Activated CD4-positive, alpha-beta T cell treated with anti-CD3 and anti-CD28 coated beads for 36 hours (primary cell): ENCODE measurements around the gene IRGQ. TPM values are rescaled to one million over a fixed set of nuclear protein-coding genes. Genes with fewer than 3 reads are reported as not detected.
"Not testable (repeated sequence)": the region's sequence is repeated elsewhere in the genome, so short reads cannot be mapped to it uniquely, and the experiment has no call there.

Experiments
- ATAC-seq: fragments of 200-7000 bp; cut with Tn5 transposase; one replicate; pipeline ENCODE4 v1.10.0; 2021; ENCODE audit warnings: mild to moderate bottlenecking, moderate library complexity
- CTCF ChIA-PET: fragments of 350-600 bp; sonication (Branson Sonifier 250); formaldehyde crosslinking; loops from one replicate; lab custom pipeline; 2021; ENCODE audit warnings: antibody characterized with exemption; lab: Charles Lee
- POLR2A ChIA-PET: fragments of 350-600 bp; sonication (Branson Sonifier 250); formaldehyde crosslinking; loops from one replicate; lab custom pipeline; 2021; ENCODE audit warnings: antibody characterized with exemption, inconsistent platforms; lab: Charles Lee
- DNase-seq: peaks from one replicate; pipeline ENCODE4 v3.0.0-alpha.2; 2020
- H3K27ac Mint-ChIP-seq: one replicate; pipeline ENCODE4 v1.8.0; 2021; ENCODE audit warnings: mixed read lengths
- H3K27me3 Mint-ChIP-seq: one replicate; pipeline ENCODE4 v1.8.0; 2021; ENCODE audit warnings: mixed read lengths
- H3K36me3 Mint-ChIP-seq: one replicate; pipeline ENCODE4 v1.8.0; 2021; ENCODE audit warnings: low read depth, mixed read lengths
- H3K4me1 Mint-ChIP-seq: one replicate; pipeline ENCODE4 v1.8.0; 2021; ENCODE audit warnings: mixed read lengths
- H3K4me3 Mint-ChIP-seq: one replicate; pipeline ENCODE4 v1.8.0; 2021; ENCODE audit warnings: mild to moderate bottlenecking, moderate library complexity, mixed read lengths
- H3K9me3 Mint-ChIP-seq: one replicate; pipeline ENCODE4 v1.8.0; 2021; ENCODE audit warnings: low read depth, mixed read lengths
- intact Hi-C, 2 experiments: fragments of 100-400 bp; cut with DNase I in 1 of 2; cut with micrococcal nuclease in 1 of 2; formaldehyde crosslinking; loops; one replicate each; pipeline versions ENCODE4 v1.14.2 to v1.15.1; 2022 to 2024; cut with DNase I, micrococcal nuclease
- total RNA-seq, 2 experiments: library from RNA; stranded (reverse); gene quantifications; one replicate each; pipeline ENCODE4 v1.2.3, GENCODE V29; 2021

Gene IRGQ
- total RNA-seq, 2 experiments from 2014 or later = 11.1 to 16.4 TPM

GRCh38 chr19:43610493-43610892 is 14.6 kb upstream of the IRGQ start:
- intact Hi-C loops = no loop called here
- DNase-seq = no peak
- CTCF ChIA-PET = no interaction called here
- H3K4me1 Mint-ChIP-seq = no peaks in the 10 kb centered on the region
- H3K27ac Mint-ChIP-seq = no peak overlapping the region
- H3K4me3 Mint-ChIP-seq = no peak overlapping the region
- POLR2A ChIA-PET = no interaction called here
- no peaks in the 10 kb centered on the region for H3K27me3 Mint-ChIP-seq
- no peak for ATAC-seq
- H3K9me3 Mint-ChIP-seq = no peaks in the 10 kb centered on the region
- H3K36me3 Mint-ChIP-seq = peaks cover 4% of the 10 kb centered on the region

- intact Hi-C loops = no loop called here
- Mint-ChIP-seq H3K27me3 (no peaks in the 10 kb centered on the region), H3K9me3 (no peaks in the 10 kb centered on the region), H3K4me3 (no peak overlapping the region), H3K4me1 (no peaks in the 10 kb centered on the region), H3K27ac (no peak overlapping the region), H3K36me3 (peaks cover 4% of the 10 kb centered on the region)
- DNase-seq (no peak), ATAC-seq (no peak)
- CTCF ChIA-PET = no interaction called here
- POLR2A ChIA-PET = no interaction called here
Measured at GRCh38 chr19:43609872-43610271, 13.9 kb upstream of the IRGQ start.

GRCh38 chr19:43607238-43608205 is 11.6 kb upstream of the IRGQ start:
- intact Hi-C loops = no loop called here
- Mint-ChIP-seq H3K36me3 (peaks cover 4% of the 10 kb centered on the region), H3K4me3 (no peak overlapping the region), H3K27me3 (no peaks in the 10 kb centered on the region), H3K9me3 (no peaks in the 10 kb centered on the region), H3K4me1 (no peaks in the 10 kb centered on the region), H3K27ac (no peak overlapping the region)
- ChIA-PET POLR2A (no interaction called here), CTCF (interaction anchor here (1.0 to 1.3 kb wide), 3 partner anchors 11 to 71 kb away, joined by 3 to 4 read pairs (median 3); partner anchors contain the start of gene ZNF576)
- ATAC-seq (peak; percentile 12), DNase-seq (no peak)

GRCh38 chr19:43606569-43607229 is 10.8 kb upstream of the IRGQ start:
- no peak overlapping the region for H3K4me3 Mint-ChIP-seq
- H3K4me1 Mint-ChIP-seq = no peaks in the 10 kb centered on the region
- CTCF ChIA-PET = interaction anchor here (1.0 to 1.3 kb wide), 2 partner anchors 38 to 70 kb away, joined by 3 read pairs; no protein-coding TSS in a partner anchor
- intact Hi-C loops = no loop called here
- no peaks in the 10 kb centered on the region for H3K27me3 Mint-ChIP-seq
- no peak for ATAC-seq
- H3K27ac Mint-ChIP-seq = no peak overlapping the region
- DNase-seq = no peak
- H3K36me3 Mint-ChIP-seq = no peaks in the 10 kb centered on the region
- POLR2A ChIA-PET = no interaction called here
- H3K9me3 Mint-ChIP-seq = no peaks in the 10 kb centered on the region

- intact Hi-C loops = no loop called here
- Mint-ChIP-seq H3K27ac (peak overlapping the region; percentile 23), H3K36me3 (no peaks in the 10 kb centered on the region), H3K4me1 (no peaks in the 10 kb centered on the region), H3K9me3 (no peaks in the 10 kb centered on the region), H3K4me3 (no peak overlapping the region), H3K27me3 (no peaks in the 10 kb centered on the region)
- ATAC-seq (no peak), DNase-seq (no peak)
- ChIA-PET POLR2A (no interaction called here), CTCF (interaction anchor here (0.6 to 1.3 kb wide), 3 partner anchors 37 to 52 kb away, joined by 3 to 4 read pairs (median 3); no protein-coding TSS in a partner anchor)
Measured at GRCh38 chr19:43605875-43606568, 10.1 kb upstream of the IRGQ start.

- H3K4me3 Mint-ChIP-seq, H3K27ac Mint-ChIP-seq, H3K27me3 Mint-ChIP-seq, H3K9me3 Mint-ChIP-seq, DNase-seq, intact Hi-C loops, ATAC-seq: not testable (repeated sequence)
- ChIA-PET POLR2A (interaction anchor here (0.6 kb wide), 1 partner anchor 154 kb away, joined by 7 read pairs; no protein-coding TSS in a partner anchor), CTCF (interaction anchor here (1.2 kb wide), 1 partner anchor 45 kb away, joined by 6 read pairs; no protein-coding TSS in a partner anchor)
- Mint-ChIP-seq H3K4me1 (peaks cover 18% of the 10 kb centered on the region), H3K36me3 (peaks cover 15% of the 10 kb centered on the region)
Measured at GRCh38 chr19:43600326-43600725, 4.4 kb upstream of the IRGQ start.

GRCh38 chr19:43599635-43600295 is 3.8 kb upstream of the IRGQ start:
- Mint-ChIP-seq H3K4me3 (no peak overlapping the region), H3K27ac (no peak overlapping the region), H3K27me3 (no peaks in the 10 kb centered on the region), H3K9me3 (no peaks in the 10 kb centered on the region), H3K36me3 (peaks cover 15% of the 10 kb centered on the region), H3K4me1 (peaks cover 18% of the 10 kb centered on the region)
- POLR2A ChIA-PET = interaction anchor here (0.6 kb wide), 2 partner anchors 154 to 340 kb away, joined by 5 to 7 read pairs; no protein-coding TSS in a partner anchor
- DNase-seq = no peak
- intact Hi-C loops = no loop called here
- CTCF ChIA-PET = interaction anchor here (0.9 to 1.2 kb wide), 2 partner anchors 45 to 79 kb away, joined by 3 to 6 read pairs; no protein-coding TSS in a partner anchor
- no peak for ATAC-seq

GRCh38 chr19:43598445-43599240 is 2.7 kb upstream of the IRGQ start:
- ChIA-PET CTCF (interaction anchor here (5.9 kb wide), 1 partner anchor 43 kb away, joined by 88 read pairs; no protein-coding TSS in a partner anchor), POLR2A (no interaction called here)
- H3K9me3 Mint-ChIP-seq = no peaks in the 10 kb centered on the region
- peak overlapping the region; percentile 95 for H3K27ac Mint-ChIP-seq
- H3K36me3 Mint-ChIP-seq = peaks cover 18% of the 10 kb centered on the region
- intact Hi-C loops = no loop called here
- ATAC-seq = no peak
- peaks cover 22% of the 10 kb centered on the region for H3K4me1 Mint-ChIP-seq
- no peak for DNase-seq
- no peaks in the 10 kb centered on the region for H3K27me3 Mint-ChIP-seq
- peak overlapping the region; percentile 87 for H3K4me3 Mint-ChIP-seq

- H3K27ac Mint-ChIP-seq = peak overlapping the region; percentile 95
- no peaks in the 10 kb centered on the region for H3K9me3 Mint-ChIP-seq
- ChIA-PET POLR2A (no interaction called here), CTCF (interaction anchor here (1.0 to 5.9 kb wide), 3 partner anchors 16 to 42 kb away, joined by 4 to 88 read pairs (median 4); no protein-coding TSS in a partner anchor)
- peaks cover 25% of the 10 kb centered on the region for H3K36me3 Mint-ChIP-seq
- peaks cover 26% of the 10 kb centered on the region for H3K4me1 Mint-ChIP-seq
- intact Hi-C loops = loop anchor here in 1 of 2 experiments (2.0 kb wide), 1 partner anchor 65 kb away; the partner anchor contains the start of gene ZNF575
- no peak for DNase-seq
- H3K27me3 Mint-ChIP-seq = no peaks in the 10 kb centered on the region
- no peak for ATAC-seq
- peak overlapping the region; percentile 87 for H3K4me3 Mint-ChIP-seq
Measured at GRCh38 chr19:43597876-43598275, 1.9 kb upstream of the IRGQ start.
